HCT116 (cell line): ENCODE measurements around the gene ALOX15. TPM values are rescaled to one million over a fixed set of nuclear protein-coding genes. Genes with fewer than 3 reads are reported as not detected.

ENCODE experiments used
- ATAC-seq: fragments of 200-7000 bp; cut with Tn5 transposase; 2 replicates; pipeline ENCODE4 v1.9.1; 2020; ENCODE audit warnings: mild to moderate bottlenecking, moderate library complexity
- BruUV-seq: library from RNA; stranded (reverse); fragments of 400-500 nt; replicated peaks from 2 replicates; lab custom pipeline; 2021; lab: Mats Ljungman, UMichigan
- CTCF ChIA-PET: fragments of 300-600 bp; sonication (Branson Sonifier 250); formaldehyde crosslinking; loops from one replicate; lab custom pipeline; 2021; ENCODE audit warnings: antibody characterized with exemption; lab: Charles Lee
- POLR2A ChIA-PET: fragments of 300-600, 350-600 bp; sonication (Branson Sonifier 250); formaldehyde crosslinking; loops from one replicate; lab custom pipeline; 2021; ENCODE audit warnings: antibody characterized with exemption; lab: Charles Lee
- RAD21 ChIA-PET, 2 experiments: fragments of 300-600 bp; sonication (Branson Sonifier 250); formaldehyde crosslinking; loops; one replicate each; lab custom pipeline; 2023; ENCODE audit warnings: low total read pairs in 2 of 2; ENCODE audit not compliant: uncharacterized antibody in 2 of 2, unreplicated experiment in 2 of 2, low non-redundant PET in 1 of 2; lab: Charles Lee
- DNase-seq: peaks from one replicate; pipeline ENCODE4 v3.0.0-alpha.2; 2010; ENCODE audit warnings: low read depth, low spot score
- H2AFZ ChIP-seq: fragments of 200-600 bp; shearing (Covaris generic), sonication (generic); 2 replicates; pipeline ENCODE4 v1.6.1; 2017; ENCODE audit warnings: low read depth, mixed run types, mixed read lengths, antibody characterized with exemption, low read length; ENCODE audit not compliant: poor library complexity, severe bottlenecking
- H3K27ac ChIP-seq: 2 replicates; pipeline ENCODE4 v1.5.1; 2012; ENCODE audit warnings: low read depth, low read length
- H3K27me3 ChIP-seq: fragments of 200-600 bp; sonication (generic); 2 replicates; pipeline ENCODE4 v1.6.1; 2016; ENCODE audit warnings: mixed run types, low read length, mixed read lengths; ENCODE audit not compliant: insufficient read depth
- H3K36me3 ChIP-seq, 2 experiments: fragments of 200-500 bp in 1 of 2; fragments of 200-600 bp in 1 of 2; sonication (Bioruptor generic) in 1 of 2; sonication (generic) in 1 of 2; 2 replicates each; pipeline versions ENCODE4 v1.5.1 to v1.6.1; 2014 to 2016; ENCODE audit warnings: low read length in 2 of 2, inconsistent platforms in 1 of 2, mixed read lengths in 1 of 2, mixed run types in 1 of 2; ENCODE audit not compliant: insufficient read depth in 2 of 2, control insufficient read depth in 1 of 2
- H3K4me1 ChIP-seq, 2 experiments: fragments of 200-600 bp in 1 of 2; sonication (generic) in 1 of 2; 2 replicates each; pipeline versions ENCODE4 v1.5.1 to v1.6.1; 2012 to 2017; ENCODE audit warnings: low read length in 2 of 2, inconsistent platforms in 1 of 2, mild to moderate bottlenecking in 1 of 2, mixed read lengths in 1 of 2, mixed run types in 1 of 2, moderate library complexity in 1 of 2; ENCODE audit not compliant: insufficient read depth in 2 of 2, control insufficient read depth in 1 of 2
- H3K4me2 ChIP-seq: fragments of 200-600 bp; sonication (generic); 2 replicates; pipeline ENCODE4 v1.6.1; 2017; ENCODE audit warnings: mixed run types, low read length, mixed read lengths
- H3K4me3 ChIP-seq, 2 experiments: fragments of 200-600 bp in 1 of 2; sonication (generic) in 1 of 2; replicated peaks in 1 of 2; 2 replicates each; pipeline ENCODE4 v1.5.1; 2011 to 2016; ENCODE audit warnings: low read length in 2 of 2, control low read depth in 1 of 2, low read depth in 1 of 2, mild to moderate bottlenecking in 1 of 2, mixed read lengths in 1 of 2, mixed run types in 1 of 2
- H3K79me2 ChIP-seq: fragments of 200-600 bp; sonication (generic); 2 replicates; pipeline ENCODE4 v1.6.1; 2017; ENCODE audit warnings: mild to moderate bottlenecking, mixed run types, low read length, moderate library complexity, mixed read lengths; ENCODE audit not compliant: insufficient read depth
- H3K9ac ChIP-seq: fragments of 200-600 bp; sonication (generic); 2 replicates; pipeline ENCODE4 v1.6.1; 2016; ENCODE audit warnings: low read length, mixed read lengths
- H3K9me2 ChIP-seq: fragments of 200-600 bp; sonication (generic), shearing (Covaris generic); 2 replicates; pipeline ENCODE4 v1.6.1; 2017; ENCODE audit warnings: mixed run types, mild to moderate bottlenecking, moderate library complexity; ENCODE audit not compliant: insufficient read depth
- H3K9me3 ChIP-seq, 2 experiments: fragments of 200-500 bp in 1 of 2; fragments of 200-600 bp in 1 of 2; sonication (Bioruptor generic) in 1 of 2; sonication (generic) in 1 of 2; 2 replicates each; pipeline ENCODE4 v1.6.1; 2014 to 2017; ENCODE audit warnings: low read length in 2 of 2, mixed read lengths in 2 of 2, inconsistent platforms in 1 of 2, low read depth in 1 of 2, mild to moderate bottlenecking in 1 of 2, mixed run types in 1 of 2, moderate library complexity in 1 of 2; ENCODE audit not compliant: control insufficient read depth in 1 of 2, insufficient read depth in 1 of 2
- H4K20me1 ChIP-seq: fragments of 200-600 bp; sonication (generic), shearing (Covaris generic); 2 replicates; pipeline ENCODE4 v1.6.1; 2017; ENCODE audit warnings: mixed run types, mild to moderate bottlenecking, moderate library complexity; ENCODE audit not compliant: insufficient read depth
- EZH2 ChIP-seq: fragments of 200-600 bp; sonication (generic); IDR thresholded peaks from 2 replicates; pipeline ENCODE4 v1.6.1; 2017; ENCODE audit warnings: antibody characterized with exemption, mixed run types
- FOSL1 ChIP-seq: IDR thresholded peaks from 2 replicates; pipeline ENCODE4 v1.6.1; 2012; ENCODE audit warnings: low read depth
- POLR2A ChIP-seq: IDR thresholded peaks from 2 replicates; pipeline ENCODE4 v1.7.0; 2011; ENCODE audit warnings: borderline replicate concordance; ENCODE audit not compliant: insufficient read depth, insufficient read length; ENCODE audit errors: extremely low read depth
- SIN3A ChIP-seq: IDR thresholded peaks from 2 replicates; pipeline ENCODE4 v1.6.1; 2012; ENCODE audit warnings: low read depth
- SRF ChIP-seq: IDR thresholded peaks from 2 replicates; pipeline ENCODE4 v1.6.1; 2012; ENCODE audit warnings: low read depth
- ZNF274 ChIP-seq: fragments of 200-500 bp; sonication (Bioruptor generic); IDR thresholded peaks from 2 replicates; pipeline ENCODE4 v1.6.1; 2014; ENCODE audit warnings: mild to moderate bottlenecking, low read depth, low read length, inconsistent platforms
- intact Hi-C: fragments of 100-400 bp; cut with micrococcal nuclease; formaldehyde crosslinking; loops from 2 replicates; pipeline ENCODE4 v1.10.0; 2022
- total RNA-seq: library from RNA; stranded (reverse); gene quantifications from one replicate; pipeline ENCODE4 v1.2.1, GENCODE V29; 2021; ENCODE audit not compliant: unreplicated experiment
- TF ChIP-seq, protein P1 (sequence below): IDR thresholded peaks from 2 replicates; pipeline ENCODE4 v1.6.1; 2012
- TF ChIP-seq, protein P2 (sequence below): IDR thresholded peaks from 2 replicates; pipeline ENCODE4 v1.6.1; 2012

The ALOX15 gene
- total RNA-seq, 1 experiment from 2014 or later = 0.57 TPM

DNA sequence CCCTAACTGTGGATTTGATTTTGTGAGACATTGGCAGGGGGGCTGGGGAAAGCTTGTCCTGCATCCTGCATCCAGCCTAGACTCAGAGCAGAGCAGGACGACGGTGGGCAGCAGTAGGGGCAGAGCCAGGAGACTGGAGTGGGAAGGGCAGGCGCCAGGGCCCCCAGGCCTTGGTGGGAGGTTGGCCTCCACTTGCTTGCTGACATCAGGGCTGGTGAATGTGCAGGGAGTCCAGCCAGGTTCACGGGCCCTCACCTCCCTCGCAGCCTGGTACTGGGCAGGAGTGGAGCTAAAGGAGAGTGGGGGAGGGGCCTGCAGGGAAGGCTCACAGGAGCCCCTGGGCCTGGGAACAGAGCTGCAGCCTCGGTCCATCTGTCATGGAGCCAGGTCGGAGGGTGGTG is 59.4 kb downstream of the ALOX15 start:
- no peaks in the 10 kb centered on the region for H4K20me1 ChIP-seq
- no peak overlapping the region for H3K4me2 ChIP-seq
- DNase-seq (no peak), ATAC-seq (no peak)
- peaks cover 5 to 23% of the 10 kb centered on the region in 2 experiments; a peak in 3 of 4 replicates for H3K4me1 ChIP-seq
- no peaks in the 10 kb centered on the region for H3K9me2 ChIP-seq
- no peak overlapping the region for H3K27ac ChIP-seq
- no peaks in the 10 kb centered on the region for H3K9me3 ChIP-seq
- H2AFZ ChIP-seq = no peak overlapping the region
- ChIA-PET RAD21 (no interaction called here), POLR2A (no interaction called here), CTCF (interaction anchor here (0.6 kb wide), 1 partner anchor 17 kb away, joined by 3 read pairs; no protein-coding TSS in a partner anchor)
- no peak overlapping the region for H3K4me3 ChIP-seq
- H3K9ac ChIP-seq = no peak overlapping the region
- no TSS peak for BruUV-seq
- H3K27me3 ChIP-seq = peaks cover 5% of the 10 kb centered on the region; the same call in 1 of the 2 replicates
- intact Hi-C loops = no loop called here
- no peaks in the 10 kb centered on the region for H3K79me2 ChIP-seq
- no peaks in the 10 kb centered on the region for H3K36me3 ChIP-seq
- TF ChIP-seq, protein P1, sequence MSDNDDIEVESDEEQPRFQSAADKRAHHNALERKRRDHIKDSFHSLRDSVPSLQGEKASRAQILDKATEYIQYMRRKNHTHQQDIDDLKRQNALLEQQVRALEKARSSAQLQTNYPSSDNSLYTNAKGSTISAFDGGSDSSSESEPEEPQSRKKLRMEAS = no peak
- TF ChIP-seq, protein P2, sequence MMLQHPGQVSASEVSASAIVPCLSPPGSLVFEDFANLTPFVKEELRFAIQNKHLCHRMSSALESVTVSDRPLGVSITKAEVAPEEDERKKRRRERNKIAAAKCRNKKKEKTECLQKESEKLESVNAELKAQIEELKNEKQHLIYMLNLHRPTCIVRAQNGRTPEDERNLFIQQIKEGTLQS = no peak
- TF ChIP-seq POLR2A (no peak), SIN3A (no peak), ZNF274 (no peak), FOSL1 (no peak), SRF (no peak), EZH2 (no peak)

Other genes with a start within 250 kb of the ALOX15 start
- 0.37 TPM for gene SPNS3, start 207.7 kb downstream of the ALOX15 start, total RNA-seq
- 1.6 TPM for gene SPNS2, start 142.8 kb downstream of the ALOX15 start, total RNA-seq
- gene MYBBP1A, start 86.3 kb downstream of the ALOX15 start, total RNA-seq = 130 TPM
- 0.10 TPM for gene GGT6, start 81.1 kb downstream of the ALOX15 start, total RNA-seq
- gene SMTNL2, start 57.1 kb downstream of the ALOX15 start, total RNA-seq = 2.3 TPM
- gene PELP1, start 62.5 kb upstream of the ALOX15 start, total RNA-seq = 93.4 TPM
- 70.8 TPM for gene ARRB2, start 69.0 kb upstream of the ALOX15 start, total RNA-seq
- gene MED11, start 89.8 kb upstream of the ALOX15 start, total RNA-seq = 13.7 TPM
- 2.8 TPM for gene ZMYND15, start 98.2 kb upstream of the ALOX15 start, total RNA-seq
- gene CXCL16, start 98.2 kb upstream of the ALOX15 start, total RNA-seq = 44.8 TPM
- not detected for gene TM4SF5, start 130.2 kb upstream of the ALOX15 start, total RNA-seq
- gene VMO1, start 144.7 kb upstream of the ALOX15 start, total RNA-seq = 0.76 TPM
- not detected for gene GLTPD2, start 147.3 kb upstream of the ALOX15 start, total RNA-seq
- 221 TPM for gene PSMB6, start 154.5 kb upstream of the ALOX15 start, total RNA-seq
- gene PLD2, start 165.5 kb upstream of the ALOX15 start, total RNA-seq = 47.7 TPM
- 85.2 TPM for gene MINK1, start 191.7 kb upstream of the ALOX15 start, total RNA-seq